HCT116 (cell line): Measurements from ENCODE around the gene ORMDL2. TPM values are rescaled to one million over a fixed set of nuclear protein-coding genes. Genes with fewer than 3 reads are reported as not detected.

Experiments used
- ATAC-seq: fragments of 200-7000 bp; cut with Tn5 transposase; 2 replicates; pipeline ENCODE4 v1.9.1; 2020; ENCODE audit warnings: mild to moderate bottlenecking, moderate library complexity
- BruUV-seq: library from RNA; stranded (reverse); fragments of 400-500 nt; replicated peaks from 2 replicates; lab custom pipeline; 2021; lab: Mats Ljungman, UMichigan
- CTCF ChIA-PET: fragments of 300-600 bp; sonication (Branson Sonifier 250); formaldehyde crosslinking; loops from one replicate; lab custom pipeline; 2021; ENCODE audit warnings: antibody characterized with exemption; lab: Charles Lee
- POLR2A ChIA-PET: fragments of 300-600, 350-600 bp; sonication (Branson Sonifier 250); formaldehyde crosslinking; loops from one replicate; lab custom pipeline; 2021; ENCODE audit warnings: antibody characterized with exemption; lab: Charles Lee
- RAD21 ChIA-PET, 2 experiments: fragments of 300-600 bp; sonication (Branson Sonifier 250); formaldehyde crosslinking; loops; one replicate each; lab custom pipeline; 2023; ENCODE audit warnings: low total read pairs in 2 of 2; ENCODE audit not compliant: uncharacterized antibody in 2 of 2, unreplicated experiment in 2 of 2, low non-redundant PET in 1 of 2; lab: Charles Lee
- DNase-seq: peaks from one replicate; pipeline ENCODE4 v3.0.0-alpha.2; 2010; ENCODE audit warnings: low read depth, low spot score
- H2AFZ ChIP-seq: fragments of 200-600 bp; shearing (Covaris generic), sonication (generic); 2 replicates; pipeline ENCODE4 v1.6.1; 2017; ENCODE audit warnings: low read depth, mixed run types, mixed read lengths, antibody characterized with exemption, low read length; ENCODE audit not compliant: poor library complexity, severe bottlenecking
- H3K27ac ChIP-seq: 2 replicates; pipeline ENCODE4 v1.5.1; 2012; ENCODE audit warnings: low read depth, low read length
- H3K27me3 ChIP-seq: fragments of 200-600 bp; sonication (generic); 2 replicates; pipeline ENCODE4 v1.6.1; 2016; ENCODE audit warnings: mixed run types, low read length, mixed read lengths; ENCODE audit not compliant: insufficient read depth
- H3K36me3 ChIP-seq, 2 experiments: fragments of 200-500 bp in 1 of 2; fragments of 200-600 bp in 1 of 2; sonication (Bioruptor generic) in 1 of 2; sonication (generic) in 1 of 2; 2 replicates each; pipeline versions ENCODE4 v1.5.1 to v1.6.1; 2014 to 2016; ENCODE audit warnings: low read length in 2 of 2, inconsistent platforms in 1 of 2, mixed read lengths in 1 of 2, mixed run types in 1 of 2; ENCODE audit not compliant: insufficient read depth in 2 of 2, control insufficient read depth in 1 of 2
- H3K4me1 ChIP-seq, 2 experiments: fragments of 200-600 bp in 1 of 2; sonication (generic) in 1 of 2; 2 replicates each; pipeline versions ENCODE4 v1.5.1 to v1.6.1; 2012 to 2017; ENCODE audit warnings: low read length in 2 of 2, inconsistent platforms in 1 of 2, mild to moderate bottlenecking in 1 of 2, mixed read lengths in 1 of 2, mixed run types in 1 of 2, moderate library complexity in 1 of 2; ENCODE audit not compliant: insufficient read depth in 2 of 2, control insufficient read depth in 1 of 2
- H3K4me2 ChIP-seq: fragments of 200-600 bp; sonication (generic); 2 replicates; pipeline ENCODE4 v1.6.1; 2017; ENCODE audit warnings: mixed run types, low read length, mixed read lengths
- H3K4me3 ChIP-seq, 2 experiments: fragments of 200-600 bp in 1 of 2; sonication (generic) in 1 of 2; replicated peaks in 1 of 2; 2 replicates each; pipeline ENCODE4 v1.5.1; 2011 to 2016; ENCODE audit warnings: low read length in 2 of 2, control low read depth in 1 of 2, low read depth in 1 of 2, mild to moderate bottlenecking in 1 of 2, mixed read lengths in 1 of 2, mixed run types in 1 of 2
- H3K79me2 ChIP-seq: fragments of 200-600 bp; sonication (generic); 2 replicates; pipeline ENCODE4 v1.6.1; 2017; ENCODE audit warnings: mild to moderate bottlenecking, mixed run types, low read length, moderate library complexity, mixed read lengths; ENCODE audit not compliant: insufficient read depth
- H3K9ac ChIP-seq: fragments of 200-600 bp; sonication (generic); 2 replicates; pipeline ENCODE4 v1.6.1; 2016; ENCODE audit warnings: low read length, mixed read lengths
- H3K9me2 ChIP-seq: fragments of 200-600 bp; sonication (generic), shearing (Covaris generic); 2 replicates; pipeline ENCODE4 v1.6.1; 2017; ENCODE audit warnings: mixed run types, mild to moderate bottlenecking, moderate library complexity; ENCODE audit not compliant: insufficient read depth
- H3K9me3 ChIP-seq, 2 experiments: fragments of 200-500 bp in 1 of 2; fragments of 200-600 bp in 1 of 2; sonication (Bioruptor generic) in 1 of 2; sonication (generic) in 1 of 2; 2 replicates each; pipeline ENCODE4 v1.6.1; 2014 to 2017; ENCODE audit warnings: low read length in 2 of 2, mixed read lengths in 2 of 2, inconsistent platforms in 1 of 2, low read depth in 1 of 2, mild to moderate bottlenecking in 1 of 2, mixed run types in 1 of 2, moderate library complexity in 1 of 2; ENCODE audit not compliant: control insufficient read depth in 1 of 2, insufficient read depth in 1 of 2
- H4K20me1 ChIP-seq: fragments of 200-600 bp; sonication (generic), shearing (Covaris generic); 2 replicates; pipeline ENCODE4 v1.6.1; 2017; ENCODE audit warnings: mixed run types, mild to moderate bottlenecking, moderate library complexity; ENCODE audit not compliant: insufficient read depth
- FOSL1 ChIP-seq: IDR thresholded peaks from 2 replicates; pipeline ENCODE4 v1.6.1; 2012; ENCODE audit warnings: low read depth
- POLR2A ChIP-seq: IDR thresholded peaks from 2 replicates; pipeline ENCODE4 v1.7.0; 2011; ENCODE audit warnings: borderline replicate concordance; ENCODE audit not compliant: insufficient read depth, insufficient read length; ENCODE audit errors: extremely low read depth
- RAD21 ChIP-seq: IDR thresholded peaks from 2 replicates; pipeline ENCODE4 v1.6.1; 2012; ENCODE audit warnings: low read depth, mild to moderate bottlenecking
- SIN3A ChIP-seq: IDR thresholded peaks from 2 replicates; pipeline ENCODE4 v1.6.1; 2012; ENCODE audit warnings: low read depth
- YY1 ChIP-seq: IDR thresholded peaks from 2 replicates; pipeline ENCODE4 v1.6.1; 2011; ENCODE audit warnings: low read length, low read depth, moderate library complexity, mild to moderate bottlenecking; ENCODE audit not compliant: insufficient replicate concordance; ENCODE audit errors: extremely low read depth
- intact Hi-C: fragments of 100-400 bp; cut with micrococcal nuclease; formaldehyde crosslinking; loops from 2 replicates; pipeline ENCODE4 v1.10.0; 2022
- total RNA-seq: library from RNA; stranded (reverse); gene quantifications from one replicate; pipeline ENCODE4 v1.2.1, GENCODE V29; 2021; ENCODE audit not compliant: unreplicated experiment
- TF ChIP-seq, protein P1 (sequence below): IDR thresholded peaks from 2 replicates; pipeline ENCODE4 v1.6.1; 2012; ENCODE audit warnings: low read depth
- TF ChIP-seq, protein P2 (sequence below): IDR thresholded peaks from 2 replicates; pipeline ENCODE4 v1.6.1; 2011; ENCODE audit warnings: mild to moderate bottlenecking, low read length, moderate library complexity; ENCODE audit not compliant: insufficient replicate concordance; ENCODE audit errors: extremely low read depth

Gene ORMDL2
- total RNA-seq, 1 experiment from 2014 or later: 25.5 TPM

DNA sequence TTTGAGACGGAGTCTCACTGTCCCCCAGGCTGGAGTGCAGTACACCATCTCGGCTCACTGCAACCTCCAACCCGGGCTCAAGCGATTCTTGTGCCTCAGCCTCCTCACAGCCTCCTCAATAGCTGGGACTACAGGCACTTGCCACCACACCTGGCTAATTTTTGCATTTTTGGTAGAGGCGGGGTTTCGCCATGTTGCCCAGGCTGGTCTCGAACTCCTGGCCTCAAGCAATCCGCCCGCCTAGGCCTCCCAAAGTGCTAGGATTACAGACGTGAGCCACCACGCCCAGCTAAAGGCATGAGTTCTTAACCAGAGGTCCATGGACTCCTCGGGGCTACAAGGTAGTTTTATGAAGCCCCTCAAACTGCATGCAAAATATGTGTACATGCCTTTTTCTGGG is 2.4 kb upstream of the ORMDL2 start:
- H2AFZ ChIP-seq: no peak overlapping the region
- RAD21 ChIA-PET: no interaction called here
- H3K36me3 ChIP-seq: peaks cover 7 to 22% of the 10 kb centered on the region in 2 experiments; a peak in 2 of 4 replicates
- POLR2A ChIA-PET: no interaction called here
- DNase-seq (no peak), ATAC-seq (no peak)
- H3K27me3 ChIP-seq: no peaks in the 10 kb centered on the region
- H4K20me1 ChIP-seq: peaks cover 4% of the 10 kb centered on the region; the same call in 1 of the 2 replicates
- no TSS peak for BruUV-seq
- peak overlapping the region; percentile 82 for H3K4me2 ChIP-seq
- CTCF ChIA-PET: no interaction called here
- H3K4me3 ChIP-seq: no peak overlapping the region
- no peaks in the 10 kb centered on the region for H3K9me3 ChIP-seq
- H3K4me1 ChIP-seq: peaks cover 14 to 21% of the 10 kb centered on the region in 2 experiments
- intact Hi-C loops: no loop called here
- TF ChIP-seq FOSL1: no peak
- no peak for TF ChIP-seq POLR2A
- no peak for TF ChIP-seq SIN3A
- no peak for TF ChIP-seq YY1
- TF ChIP-seq, protein P1, sequence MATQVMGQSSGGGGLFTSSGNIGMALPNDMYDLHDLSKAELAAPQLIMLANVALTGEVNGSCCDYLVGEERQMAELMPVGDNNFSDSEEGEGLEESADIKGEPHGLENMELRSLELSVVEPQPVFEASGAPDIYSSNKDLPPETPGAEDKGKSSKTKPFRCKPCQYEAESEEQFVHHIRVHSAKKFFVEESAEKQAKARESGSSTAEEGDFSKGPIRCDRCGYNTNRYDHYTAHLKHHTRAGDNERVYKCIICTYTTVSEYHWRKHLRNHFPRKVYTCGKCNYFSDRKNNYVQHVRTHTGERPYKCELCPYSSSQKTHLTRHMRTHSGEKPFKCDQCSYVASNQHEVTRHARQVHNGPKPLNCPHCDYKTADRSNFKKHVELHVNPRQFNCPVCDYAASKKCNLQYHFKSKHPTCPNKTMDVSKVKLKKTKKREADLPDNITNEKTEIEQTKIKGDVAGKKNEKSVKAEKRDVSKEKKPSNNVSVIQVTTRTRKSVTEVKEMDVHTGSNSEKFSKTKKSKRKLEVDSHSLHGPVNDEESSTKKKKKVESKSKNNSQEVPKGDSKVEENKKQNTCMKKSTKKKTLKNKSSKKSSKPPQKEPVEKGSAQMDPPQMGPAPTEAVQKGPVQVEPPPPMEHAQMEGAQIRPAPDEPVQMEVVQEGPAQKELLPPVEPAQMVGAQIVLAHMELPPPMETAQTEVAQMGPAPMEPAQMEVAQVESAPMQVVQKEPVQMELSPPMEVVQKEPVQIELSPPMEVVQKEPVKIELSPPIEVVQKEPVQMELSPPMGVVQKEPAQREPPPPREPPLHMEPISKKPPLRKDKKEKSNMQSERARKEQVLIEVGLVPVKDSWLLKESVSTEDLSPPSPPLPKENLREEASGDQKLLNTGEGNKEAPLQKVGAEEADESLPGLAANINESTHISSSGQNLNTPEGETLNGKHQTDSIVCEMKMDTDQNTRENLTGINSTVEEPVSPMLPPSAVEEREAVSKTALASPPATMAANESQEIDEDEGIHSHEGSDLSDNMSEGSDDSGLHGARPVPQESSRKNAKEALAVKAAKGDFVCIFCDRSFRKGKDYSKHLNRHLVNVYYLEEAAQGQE: no peak
- TF ChIP-seq RAD21: no peak
- TF ChIP-seq, protein P2, sequence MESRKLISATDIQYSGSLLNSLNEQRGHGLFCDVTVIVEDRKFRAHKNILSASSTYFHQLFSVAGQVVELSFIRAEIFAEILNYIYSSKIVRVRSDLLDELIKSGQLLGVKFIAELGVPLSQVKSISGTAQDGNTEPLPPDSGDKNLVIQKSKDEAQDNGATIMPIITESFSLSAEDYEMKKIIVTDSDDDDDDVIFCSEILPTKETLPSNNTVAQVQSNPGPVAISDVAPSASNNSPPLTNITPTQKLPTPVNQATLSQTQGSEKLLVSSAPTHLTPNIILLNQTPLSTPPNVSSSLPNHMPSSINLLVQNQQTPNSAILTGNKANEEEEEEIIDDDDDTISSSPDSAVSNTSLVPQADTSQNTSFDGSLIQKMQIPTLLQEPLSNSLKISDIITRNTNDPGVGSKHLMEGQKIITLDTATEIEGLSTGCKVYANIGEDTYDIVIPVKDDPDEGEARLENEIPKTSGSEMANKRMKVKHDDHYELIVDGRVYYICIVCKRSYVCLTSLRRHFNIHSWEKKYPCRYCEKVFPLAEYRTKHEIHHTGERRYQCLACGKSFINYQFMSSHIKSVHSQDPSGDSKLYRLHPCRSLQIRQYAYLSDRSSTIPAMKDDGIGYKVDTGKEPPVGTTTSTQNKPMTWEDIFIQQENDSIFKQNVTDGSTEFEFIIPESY: no peak
- H3K9ac ChIP-seq: no peak overlapping the region
- H3K9me2 ChIP-seq: no peaks in the 10 kb centered on the region
- no peak overlapping the region for H3K27ac ChIP-seq
- peaks cover 88% of the 10 kb centered on the region for H3K79me2 ChIP-seq
